Large intestine (tissue), 3 donors: ENCODE measurements around the gene GSG1L. TPM values are rescaled to one million over a fixed set of nuclear protein-coding genes. Genes with fewer than 3 reads are reported as not detected.
A peak's percentile ranks its signal among the peaks of the same experiment; 100 is the strongest.

ENCODE experiments used
- DNase-seq, 2 donors: peaks; one replicate each; pipeline versions ENCODE4 v3.0.0 to v3.0.0-alpha.2; 2013
- H3K27ac ChIP-seq: one replicate; pipeline ENCODE4 v1.5.1; 2013; ENCODE audit warnings: low read length
- H3K27me3 ChIP-seq: 2 replicates; pipeline ENCODE4 v1.6.1; 2013; ENCODE audit warnings: low read length; ENCODE audit not compliant: control insufficient read depth, insufficient read depth
- H3K36me3 ChIP-seq: 2 replicates; pipeline ENCODE4 v1.6.1; 2013; ENCODE audit warnings: low read length; ENCODE audit not compliant: control insufficient read depth, insufficient read depth
- H3K4me1 ChIP-seq: one replicate; pipeline ENCODE4 v1.6.1; 2013; ENCODE audit warnings: low read length; ENCODE audit not compliant: control insufficient read depth, insufficient read depth
- H3K4me3 ChIP-seq: one replicate; pipeline ENCODE4 v1.5.1; 2013; ENCODE audit warnings: low read length
- H3K9me3 ChIP-seq: one replicate; pipeline ENCODE4 v1.6.1; 2013; ENCODE audit warnings: mild to moderate bottlenecking, low read depth, low read length, moderate library complexity; ENCODE audit not compliant: control insufficient read depth
- WGBS: methylation state at CpG from one replicate; pipeline ENCODE4 v1.1.5; 2013; ENCODE audit warnings: low lambda C conversion rate; ENCODE audit not compliant: insufficient coverage; 5-methylcytosine and 5-hydroxymethylcytosine counted together
- polyA plus RNA-seq: library from polyadenylated mRNA; unstranded; fragments of 120-200 nt; gene quantifications from one replicate; pipeline ENCODE4 v1.2.1, GENCODE V29; 2013

The GSG1L gene
- polyA plus RNA-seq, 1 donor, result 1.2 TPM

GRCh38 chr16:27786221-27786922 is 277.1 kb downstream of the GSG1L start:
- DNase-seq, result no peak
- Histone ChIP-seq H3K36me3 (no peaks in the 10 kb centered on the region), H3K4me1 (no peaks in the 10 kb centered on the region), H3K27me3 (no peaks in the 10 kb centered on the region), H3K27ac (no peak overlapping the region), H3K4me3 (no peak overlapping the region), H3K9me3 (no peaks in the 10 kb centered on the region)
- no CpG with 5 or more reads among the region's 16 CpGs for WGBS

- WGBS, result no CpG with 5 or more reads among the region's 7 CpGs
- no peak overlapping the region for H3K27ac ChIP-seq
- no peak overlapping the region for H3K4me3 ChIP-seq
- no peaks in the 10 kb centered on the region for H3K9me3 ChIP-seq
- DNase-seq, result no peak
- H3K36me3 ChIP-seq, result no peaks in the 10 kb centered on the region
- H3K4me1 ChIP-seq, result no peaks in the 10 kb centered on the region
- H3K27me3 ChIP-seq, result no peaks in the 10 kb centered on the region
Measured at GRCh38 chr16:27785307-27785678, 278.2 kb downstream of the GSG1L start.

- WGBS, result no CpG with 5 or more reads among the region's 20 CpGs
- H3K4me3 ChIP-seq, result no peak overlapping the region
- no peaks in the 10 kb centered on the region for H3K9me3 ChIP-seq
- no peaks in the 10 kb centered on the region for H3K36me3 ChIP-seq
- no peaks in the 10 kb centered on the region for H3K27me3 ChIP-seq
- DNase-seq, result no peak
- H3K27ac ChIP-seq, result no peak overlapping the region
- no peaks in the 10 kb centered on the region for H3K4me1 ChIP-seq
Measured at GRCh38 chr16:27784351-27785306, 278.9 kb downstream of the GSG1L start.

GRCh38 chr16:27781981-27782880 is 281.3 kb downstream of the GSG1L start:
- no peaks in the 10 kb centered on the region for H3K9me3 ChIP-seq
- H3K27me3 ChIP-seq, result no peaks in the 10 kb centered on the region
- H3K36me3 ChIP-seq, result peaks cover 7% of the 10 kb centered on the region
- H3K4me3 ChIP-seq, result no peak overlapping the region
- H3K27ac ChIP-seq, result no peak overlapping the region
- no peak for DNase-seq
- WGBS, result no CpG with 5 or more reads among the region's 19 CpGs
- H3K4me1 ChIP-seq, result no peaks in the 10 kb centered on the region

- WGBS, result no CpG with 5 or more reads among the region's 7 CpGs
- no peaks in the 10 kb centered on the region for H3K27me3 ChIP-seq
- DNase-seq, result no peak
- peaks cover 10% of the 10 kb centered on the region for H3K36me3 ChIP-seq
- no peaks in the 10 kb centered on the region for H3K9me3 ChIP-seq
- no peak overlapping the region for H3K27ac ChIP-seq
- no peak overlapping the region for H3K4me3 ChIP-seq
- no peaks in the 10 kb centered on the region for H3K4me1 ChIP-seq
Measured at GRCh38 chr16:27781195-27781524, 282.4 kb downstream of the GSG1L start.

- Histone ChIP-seq H3K27me3 (no peaks in the 10 kb centered on the region), H3K4me3 (no peak overlapping the region), H3K36me3 (peaks cover 13% of the 10 kb centered on the region), H3K4me1 (no peaks in the 10 kb centered on the region), H3K27ac (no peak overlapping the region), H3K9me3 (no peaks in the 10 kb centered on the region)
- WGBS, result no CpG with 5 or more reads among the region's 8 CpGs
- no peak for DNase-seq
Measured at GRCh38 chr16:27780468-27781194, 282.9 kb downstream of the GSG1L start.

GRCh38 chr16:27779641-27780164 is 283.8 kb downstream of the GSG1L start:
- H3K9me3 ChIP-seq, result no peaks in the 10 kb centered on the region
- peak; percentile 11 to 13 for DNase-seq
- no peak overlapping the region for H3K27ac ChIP-seq
- peaks cover 13% of the 10 kb centered on the region for H3K36me3 ChIP-seq
- no peaks in the 10 kb centered on the region for H3K27me3 ChIP-seq
- WGBS, result no CpG with 5 or more reads among the region's 23 CpGs
- no peak overlapping the region for H3K4me3 ChIP-seq
- no peaks in the 10 kb centered on the region for H3K4me1 ChIP-seq

- H3K4me3 ChIP-seq, result no peak overlapping the region
- H3K27ac ChIP-seq, result no peak overlapping the region
- H3K4me1 ChIP-seq, result no peaks in the 10 kb centered on the region
- no peaks in the 10 kb centered on the region for H3K9me3 ChIP-seq
- no peaks in the 10 kb centered on the region for H3K27me3 ChIP-seq
- H3K36me3 ChIP-seq, result peaks cover 13% of the 10 kb centered on the region
- WGBS, result 60% methylated on average over 1 of the region's 10 CpGs
- DNase-seq, result no peak
Measured at GRCh38 chr16:27778926-27779570, 284.5 kb downstream of the GSG1L start.

GRCh38 chr16:27778171-27778925 is 285.2 kb downstream of the GSG1L start:
- WGBS, result 100% methylated on average over 2 of the region's 20 CpGs
- Histone ChIP-seq H3K36me3 (peaks cover 20% of the 10 kb centered on the region), H3K4me1 (no peaks in the 10 kb centered on the region), H3K27ac (no peak overlapping the region), H3K4me3 (no peak overlapping the region), H3K9me3 (no peaks in the 10 kb centered on the region), H3K27me3 (no peaks in the 10 kb centered on the region)
- DNase-seq, result no peak
